ENCODE data around the gene DPP10.

GRCh38 chr2:114499101-114499500 lies 56.7 kb downstream of the DPP10 start:
- TF ChIP-seq CTCF (conservative IDR thresholded peaks at IDR 0.05; ENCODE audit: low read depth, low read length) (no peak), EZH2 (IDR thresholded peaks at IDR 0.05; ENCODE audit: low read length, unreplicated experiment) (no peak)

Data from PC-3 (cell line).